NCI-H774 (cell line): Measurements from ENCODE around the gene MGAT2.
"Not testable (repeated sequence)": the region's sequence is repeated elsewhere in the genome, so short reads cannot be mapped to it uniquely, and the experiment has no call there.

Source experiments
- DNase-seq: peaks from one replicate; lab custom pipeline; 2025; lab: John Stamatoyannopoulos, UW

MGAT2 gene

GRCh38 chr14:49620182-49621113 is at the start of gene MGAT2, which contains the start of gene RPL36AL:
Gene MGAT2, plus strand, starts transcription at chr14:49620799. Its CDS starts 470 bp downstream, at chr14:49621269.
Gene RPL36AL, minus strand, starts transcription at chr14:49620626. Its CDS starts 1,522 bp downstream, at chr14:49619104.
- peak; percentile 91 for DNase-seq

- DNase-seq: no peak
Observed at GRCh38 chr14:49574038-49574437, 46.6 kb upstream of the MGAT2 start.

DNA sequence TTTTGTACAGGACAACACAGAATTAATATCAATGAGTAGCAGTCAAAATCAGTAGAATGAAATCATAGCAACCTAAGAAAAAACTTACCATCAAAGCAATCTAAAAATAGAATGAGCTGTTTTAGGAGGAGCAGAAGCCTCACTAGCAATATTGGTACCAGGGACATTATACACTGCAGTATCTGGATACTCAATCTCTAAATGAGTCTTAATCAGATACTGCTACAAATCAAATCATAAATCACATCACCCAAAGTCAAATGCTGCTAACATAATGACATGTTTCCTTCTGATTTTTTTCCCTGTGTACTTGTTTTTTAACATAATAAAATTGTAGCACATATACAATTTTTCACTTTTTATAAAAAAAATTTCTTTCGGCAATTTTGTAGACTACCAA is 42.5 kb upstream of the MGAT2 start:
- no peak for DNase-seq

GRCh38 chr14:49579841-49580240 is 40.8 kb upstream of the MGAT2 start:
- no peak for DNase-seq

GRCh38 chr14:49581209-49582112 is 39.1 kb upstream of the MGAT2 start:
- no peak for DNase-seq

GRCh38 chr14:49582113-49582977 is 38.3 kb upstream of the MGAT2 start:
- no peak for DNase-seq

- DNase-seq: no peak
Observed at GRCh38 chr14:49583629-49584028, 37.0 kb upstream of the MGAT2 start.

DNA sequence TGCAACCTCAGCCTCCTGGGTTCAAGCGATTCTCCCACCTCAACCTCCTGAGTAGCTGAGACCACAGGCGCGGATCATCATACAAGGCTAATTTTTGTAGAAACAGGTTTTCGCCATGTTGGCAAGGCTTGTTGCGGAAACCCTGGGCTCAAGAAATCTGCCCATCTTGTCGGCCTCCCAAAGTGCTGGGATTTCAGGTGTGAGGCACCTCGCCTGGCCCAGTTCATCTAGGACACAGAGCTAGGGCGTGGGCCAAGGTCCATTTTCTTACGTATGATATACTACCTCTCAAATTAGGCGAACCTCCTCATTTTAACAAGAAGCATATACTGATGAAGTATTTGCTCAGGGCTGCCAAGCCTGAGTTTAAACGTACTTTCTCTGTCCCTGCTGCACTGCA is 36.5 kb upstream of the MGAT2 start:
- DNase-seq: no peak

DNA sequence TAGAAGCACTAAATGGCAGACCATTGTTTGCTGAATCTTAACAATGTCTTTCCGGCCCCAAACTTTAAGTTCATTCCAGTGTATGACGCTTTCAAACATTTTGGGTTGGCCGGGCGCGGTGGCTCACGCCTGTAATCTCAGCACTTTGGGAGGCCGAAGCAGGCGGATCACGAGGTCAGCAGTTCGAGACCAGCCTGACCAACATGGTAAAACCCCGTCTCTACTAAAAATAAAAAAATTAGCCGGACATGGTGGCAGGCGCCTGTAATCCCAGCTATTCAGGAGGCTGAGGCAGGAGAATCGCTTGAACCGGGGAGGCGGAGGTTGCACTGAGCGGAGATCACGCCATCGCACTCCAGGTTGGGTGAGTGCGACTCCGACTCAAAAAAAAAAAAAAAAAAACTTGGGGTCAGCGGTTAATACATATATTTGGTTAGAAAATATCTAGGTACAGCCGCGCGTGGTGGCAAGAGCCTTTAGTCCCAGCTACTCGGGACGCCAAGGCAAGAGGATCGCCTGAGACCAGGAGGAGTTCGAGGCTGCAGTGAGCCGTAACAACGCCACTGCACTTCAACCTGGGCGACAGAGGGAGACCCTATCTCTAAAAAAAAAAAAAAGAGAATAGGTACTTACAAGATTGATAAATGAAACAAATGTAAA is 35.5 kb upstream of the MGAT2 start:
- DNase-seq: not testable (repeated sequence)

DNA sequence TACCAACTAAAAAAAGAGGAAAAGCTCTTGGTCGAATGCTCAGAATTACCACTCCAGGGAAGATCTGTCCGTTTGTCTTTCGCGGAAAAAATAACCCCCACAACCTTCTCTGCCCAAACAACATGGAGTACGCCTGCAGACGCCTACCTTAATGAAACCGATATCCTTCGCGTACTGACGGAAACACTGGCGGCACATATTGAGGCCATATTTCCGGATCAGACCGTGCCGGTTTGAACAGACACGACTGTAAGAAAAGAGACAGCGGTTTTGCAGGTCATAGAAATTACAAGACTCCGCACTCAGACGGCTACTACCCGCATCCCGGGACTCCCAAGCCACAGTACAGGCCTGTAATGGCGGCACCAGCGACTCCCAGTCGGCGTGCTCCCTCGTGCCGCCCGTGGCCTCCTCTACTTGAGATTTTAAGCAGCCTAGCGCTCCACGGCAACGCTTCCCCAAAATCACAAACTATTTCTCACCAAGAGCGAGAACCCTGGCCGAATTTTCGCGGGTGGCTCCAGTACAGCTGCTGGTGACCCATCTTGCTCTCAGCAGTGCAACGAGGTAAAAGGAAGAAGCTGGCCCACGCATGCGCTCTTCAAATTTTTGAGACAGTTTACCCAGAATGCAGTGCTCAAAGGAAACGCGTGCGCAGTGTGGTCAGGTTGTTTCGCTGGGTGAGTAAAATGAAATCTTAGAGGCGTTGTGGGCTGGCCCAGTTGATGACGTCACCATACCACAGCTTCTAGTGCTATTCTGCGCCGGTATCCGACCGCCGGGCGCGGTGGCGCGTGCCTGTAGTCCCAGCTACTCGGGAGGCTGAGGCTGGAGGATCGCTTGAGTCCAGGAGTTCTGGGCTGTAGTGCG is 34.6 kb upstream of the MGAT2 start, which contains the start of gene RPS29:
RPS29 (minus strand) TSS at position 578 of the 870 bp plus-strand sequence; CDS start at position 544, 34 bp downstream.
- DNase-seq: peak; percentile 91

DNA sequence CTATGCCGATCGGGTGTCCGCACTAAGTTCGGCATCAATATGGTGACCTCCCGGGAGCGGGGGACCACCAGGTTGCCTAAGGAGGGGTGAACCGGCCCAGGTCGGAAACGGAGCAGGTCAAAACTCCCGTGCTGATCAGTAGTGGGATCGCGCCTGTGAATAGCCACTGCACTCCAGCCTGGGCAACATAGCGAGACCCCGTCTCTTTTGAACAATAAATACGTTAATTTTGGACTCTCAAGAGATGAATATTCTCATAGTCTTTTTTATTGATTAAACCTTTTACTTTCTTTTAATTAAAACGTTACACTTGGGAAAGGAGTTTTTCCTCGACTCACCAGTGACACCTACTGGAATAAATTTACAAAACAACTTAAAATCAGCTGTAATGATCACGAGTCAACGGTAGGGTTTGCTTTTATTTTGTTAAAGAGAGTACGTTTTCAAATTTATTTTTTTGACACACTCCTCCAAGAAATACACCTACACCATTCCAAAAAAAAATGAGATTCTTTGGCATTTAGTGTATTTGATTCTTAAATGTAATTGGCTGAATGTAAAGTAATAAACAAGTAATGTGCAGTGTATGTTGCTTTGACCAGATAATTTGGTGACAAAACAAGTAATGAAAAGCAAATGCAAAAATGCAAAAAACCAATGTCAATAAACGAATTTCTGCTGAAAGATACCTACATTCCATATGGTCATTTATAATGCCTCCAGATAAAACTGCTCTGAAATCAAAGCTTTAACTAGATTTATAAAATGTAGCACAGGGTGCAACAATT is 33.7 kb upstream of the MGAT2 start:
- DNase-seq: peak; percentile 28

- no peak for DNase-seq
Observed at GRCh38 chr14:49589387-49589786, 31.2 kb upstream of the MGAT2 start.

- DNase-seq: no peak
Observed at GRCh38 chr14:49593016-49593415, 27.6 kb upstream of the MGAT2 start.

DNA sequence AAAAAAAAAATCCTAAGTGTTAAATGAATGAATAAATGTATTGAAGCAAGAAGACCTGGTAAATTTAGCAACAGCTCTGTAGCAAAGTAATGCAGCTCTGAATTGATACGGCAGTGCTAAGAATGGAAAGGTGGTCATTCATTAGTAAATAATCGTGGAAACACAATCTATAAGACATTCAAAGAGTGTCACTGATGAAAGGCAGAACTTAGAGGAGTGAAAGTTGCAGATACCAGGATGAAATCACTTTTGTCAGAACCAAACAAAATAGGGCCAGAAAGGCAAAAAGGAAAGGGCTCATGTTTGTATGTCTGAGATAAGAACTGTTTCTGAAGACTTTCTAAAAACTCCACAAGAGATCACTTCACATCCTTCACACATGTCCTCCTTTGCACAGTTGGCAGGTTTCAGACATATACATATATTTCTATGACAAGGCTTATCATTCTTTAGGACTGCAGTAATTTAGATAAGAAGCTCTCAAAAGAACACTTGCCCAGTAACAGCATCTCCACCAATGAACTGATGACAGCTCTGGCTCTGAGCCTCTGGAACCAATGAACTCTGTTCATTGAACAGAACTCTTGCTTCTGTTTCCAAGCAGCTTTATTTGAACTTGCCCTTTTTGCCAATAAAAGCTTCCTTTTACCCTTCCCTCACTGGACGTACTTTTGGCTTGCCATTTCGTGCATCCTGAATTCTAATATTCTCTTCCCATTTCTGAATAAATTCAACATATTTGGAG is 26.1 kb upstream of the MGAT2 start:
- no peak for DNase-seq

GRCh38 chr14:49598189-49598484 is 22.5 kb upstream of the MGAT2 start:
- DNase-seq: no peak

GRCh38 chr14:49598485-49599300 is 21.9 kb upstream of the MGAT2 start, which contains the start of gene LRR1:
Gene LRR1, plus strand, starts transcription at chr14:49598940. Its CDS starts 81 bp downstream, at chr14:49599021.
- peak; percentile 68 for DNase-seq

GRCh38 chr14:49607583-49607982 is 13.0 kb upstream of the MGAT2 start:
- DNase-seq: no peak

- DNase-seq: no peak
Observed at GRCh38 chr14:49612251-49612650, 8.3 kb upstream of the MGAT2 start.
